NB4 (cell line): Measurements from ENCODE around the gene ZNF268.

ENCODE experiments used
- MYC ChIP-seq: IDR thresholded peaks from 2 replicates; pipeline ENCODE4 v1.6.1; 2011; ENCODE audit warnings: low read depth, low read length
- TF ChIP-seq, protein P1 (sequence below): IDR thresholded peaks from one replicate; pipeline ENCODE4 v1.5.1; 2012; ENCODE audit warnings: low read depth, low read length

DNA sequence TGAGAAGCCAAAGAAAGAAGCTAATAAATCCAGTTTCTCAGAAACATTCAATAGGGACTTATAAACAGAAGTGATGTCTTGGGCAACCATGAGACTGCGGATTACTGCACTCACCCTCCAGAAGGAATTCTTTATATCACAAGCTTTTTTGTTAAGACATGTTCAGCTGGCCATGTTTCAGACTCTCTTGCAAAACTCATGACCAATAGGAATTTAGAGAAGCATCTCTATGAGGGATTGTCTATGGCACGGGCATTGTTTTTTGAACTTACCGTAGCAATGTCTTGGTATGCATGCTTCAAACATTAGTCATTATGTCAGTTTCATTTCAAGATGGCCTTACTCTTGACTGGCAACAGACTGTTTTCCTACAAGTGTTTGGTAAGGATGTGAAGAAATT lies 15.5 kb upstream of the ZNF268 start:
- TF ChIP-seq, protein P1, sequence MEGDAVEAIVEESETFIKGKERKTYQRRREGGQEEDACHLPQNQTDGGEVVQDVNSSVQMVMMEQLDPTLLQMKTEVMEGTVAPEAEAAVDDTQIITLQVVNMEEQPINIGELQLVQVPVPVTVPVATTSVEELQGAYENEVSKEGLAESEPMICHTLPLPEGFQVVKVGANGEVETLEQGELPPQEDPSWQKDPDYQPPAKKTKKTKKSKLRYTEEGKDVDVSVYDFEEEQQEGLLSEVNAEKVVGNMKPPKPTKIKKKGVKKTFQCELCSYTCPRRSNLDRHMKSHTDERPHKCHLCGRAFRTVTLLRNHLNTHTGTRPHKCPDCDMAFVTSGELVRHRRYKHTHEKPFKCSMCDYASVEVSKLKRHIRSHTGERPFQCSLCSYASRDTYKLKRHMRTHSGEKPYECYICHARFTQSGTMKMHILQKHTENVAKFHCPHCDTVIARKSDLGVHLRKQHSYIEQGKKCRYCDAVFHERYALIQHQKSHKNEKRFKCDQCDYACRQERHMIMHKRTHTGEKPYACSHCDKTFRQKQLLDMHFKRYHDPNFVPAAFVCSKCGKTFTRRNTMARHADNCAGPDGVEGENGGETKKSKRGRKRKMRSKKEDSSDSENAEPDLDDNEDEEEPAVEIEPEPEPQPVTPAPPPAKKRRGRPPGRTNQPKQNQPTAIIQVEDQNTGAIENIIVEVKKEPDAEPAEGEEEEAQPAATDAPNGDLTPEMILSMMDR: no peak
- TF ChIP-seq MYC: no peak
